ENCODE measurements around the gene CYB561D1.

CYB561D1 gene

GRCh38 chr1:109522026-109522425, 28.1 kb downstream of the CYB561D1 start:
- DNase-seq (ENCODE audit: extremely low read depth, insufficient read length): no peak
- TF ChIP-seq CTCF (IDR thresholded peaks at IDR 0.05; ENCODE audit: insufficient read depth, low read length, poor library complexity, severe bottlenecking): no peak

GRCh38 chr1:109523706-109524105, 29.8 kb downstream of the CYB561D1 start:
- no peak for DNase-seq (ENCODE audit: extremely low read depth, insufficient read length)
- no peak overlapping the region for H3K4me3 ChIP-seq (replicated peaks; ENCODE audit: low read depth, low read length)
- TF ChIP-seq CTCF (IDR thresholded peaks at IDR 0.05; ENCODE audit: insufficient read depth, low read length, poor library complexity, severe bottlenecking): no peak
- H3K27me3 ChIP-seq (replicated peaks; ENCODE audit: control insufficient read depth, insufficient read depth, low read length): no peaks in the 10 kb centered on the region
- H3K36me3 ChIP-seq (ENCODE audit: control insufficient read depth, insufficient read depth, low read length): no peaks in the 10 kb centered on the region

More at GRCh38 chr1:109522026-109522425, 28.1 kb downstream of the CYB561D1 start:
- Histone ChIP-seq H3K36me3 (ENCODE audit: control insufficient read depth, insufficient read depth, low read length) (no peaks in the 10 kb centered on the region), H3K4me3 (replicated peaks; ENCODE audit: low read depth, low read length) (no peak overlapping the region), H3K27me3 (replicated peaks; ENCODE audit: control insufficient read depth, insufficient read depth, low read length) (no peaks in the 10 kb centered on the region)

- no peak for TF ChIP-seq CTCF (IDR thresholded peaks at IDR 0.05; ENCODE audit: insufficient read depth, low read length, poor library complexity, severe bottlenecking)
- Histone ChIP-seq H3K27me3 (replicated peaks; ENCODE audit: control insufficient read depth, insufficient read depth, low read length) (no peaks in the 10 kb centered on the region), H3K36me3 (ENCODE audit: control insufficient read depth, insufficient read depth, low read length) (no peaks in the 10 kb centered on the region), H3K4me3 (replicated peaks; ENCODE audit: low read depth, low read length) (no peak overlapping the region)
- DNase-seq (ENCODE audit: extremely low read depth, insufficient read length): peak; percentile 58
These were observed 33.4 kb downstream of the CYB561D1 start for GRCh38 chr1:109527098-109527811.

GRCh38 chr1:109527846-109528695, 34.2 kb downstream of the CYB561D1 start:
- no peak for TF ChIP-seq CTCF (IDR thresholded peaks at IDR 0.05; ENCODE audit: insufficient read depth, low read length, poor library complexity, severe bottlenecking)
- Histone ChIP-seq H3K27me3 (replicated peaks; ENCODE audit: control insufficient read depth, insufficient read depth, low read length) (no peaks in the 10 kb centered on the region), H3K4me3 (replicated peaks; ENCODE audit: low read depth, low read length) (no peak overlapping the region), H3K36me3 (ENCODE audit: control insufficient read depth, insufficient read depth, low read length) (no peaks in the 10 kb centered on the region)
- DNase-seq (ENCODE audit: extremely low read depth, insufficient read length): no peak

- Histone ChIP-seq H3K27me3 (replicated peaks; ENCODE audit: control insufficient read depth, insufficient read depth, low read length) (no peaks in the 10 kb centered on the region), H3K36me3 (ENCODE audit: control insufficient read depth, insufficient read depth, low read length) (no peaks in the 10 kb centered on the region), H3K4me3 (replicated peaks; ENCODE audit: low read depth, low read length) (no peak overlapping the region)
- no peak for TF ChIP-seq CTCF (IDR thresholded peaks at IDR 0.05; ENCODE audit: insufficient read depth, low read length, poor library complexity, severe bottlenecking)
- no peak for DNase-seq (ENCODE audit: extremely low read depth, insufficient read length)
These were observed 34.8 kb downstream of the CYB561D1 start for GRCh38 chr1:109528712-109529111.
